D721Med (cell line): ENCODE data around the gene LIN9.

Experiments used
- DNase-seq: peaks from one replicate; pipeline ENCODE4 v3.0.0; 2011; ENCODE audit warnings: low spot score; ENCODE audit not compliant: insufficient read length
- FAIRE-seq: peaks from 2 replicates; lab custom pipeline; 2011; peaks lifted over from hg19 to GRCh38; lab: Jason Lieb, UNC
- CTCF ChIP-seq: IDR thresholded peaks from 2 replicates; pipeline ENCODE4 v1.5.1; 2012; ENCODE audit warnings: mild to moderate bottlenecking, control low read depth; ENCODE audit not compliant: insufficient read depth; ENCODE audit errors: missing control alignments

Gene LIN9

GRCh38 chr1:226195144-226195543 is 113.8 kb downstream of the LIN9 start:
- no peak for TF ChIP-seq CTCF
- FAIRE-seq = no peak

GRCh38 chr1:226187380-226187779 is 121.6 kb downstream of the LIN9 start:
- FAIRE-seq (no peak), DNase-seq (no peak)
- TF ChIP-seq CTCF = no peak

More at GRCh38 chr1:226195144-226195543, 113.8 kb downstream of the LIN9 start:
- DNase-seq = no peak

- DNase-seq (peak; percentile 46), FAIRE-seq (no peak)
- TF ChIP-seq CTCF = no peak
Measured at GRCh38 chr1:226187019-226187322, 122.0 kb downstream of the LIN9 start.

GRCh38 chr1:226186124-226187018 is 122.6 kb downstream of the LIN9 start, which contains the start of gene ACBD3:
Gene ACBD3, minus strand, starts transcription at chr1:226186741. Its CDS starts 66 bp downstream, at chr1:226186675.
- DNase-seq (peak; percentile 97), FAIRE-seq (no peak)
- TF ChIP-seq CTCF = no peak

- FAIRE-seq (peak; percentile 46), DNase-seq (no peak)
- no peak for TF ChIP-seq CTCF
Measured at GRCh38 chr1:226185141-226186036, 123.6 kb downstream of the LIN9 start.

GRCh38 chr1:226181996-226182714 is 126.8 kb downstream of the LIN9 start:
- TF ChIP-seq CTCF = peak; percentile 45
- DNase-seq = no peak
- no peak for FAIRE-seq
